HEK293 (cell line): ENCODE data around the gene NKD2.

Source experiments
- CTCF ChIA-PET: fragments of 350-600 bp; formaldehyde crosslinking; extraction: SDS; loops from one replicate; lab custom pipeline; 2021; ENCODE audit warnings: antibody characterized with exemption; lab: Yijun Ruan, JAX
- POLR2A ChIA-PET: fragments of 300-600 bp; formaldehyde crosslinking; extraction: SDS; loops from one replicate; lab custom pipeline; 2020; ENCODE audit warnings: antibody characterized with exemption, inconsistent platforms; lab: Yijun Ruan, JAX
- H3K27ac ChIP-seq: fragments of 200-500 bp; sonication (Bioruptor generic); 2 replicates; pipeline ENCODE4 v1.5.1; 2014; ENCODE audit warnings: low read depth, low read length, control low read depth, inconsistent platforms; ENCODE audit errors: extremely low read depth
- H3K36me3 ChIP-seq, 2 experiments: fragments of 200-500 bp in 1 of 2; sonication (Bioruptor generic) in 1 of 2; 1 replicate in 1 of 2; 2 replicates in 1 of 2; pipeline ENCODE4 v1.5.1; 2014 to 2017; ENCODE audit warnings: inconsistent platforms in 2 of 2, low read length in 2 of 2; ENCODE audit not compliant: control insufficient read depth in 2 of 2, insufficient read depth in 1 of 2
- H3K4me1 ChIP-seq: fragments of 200-500 bp; sonication (Bioruptor generic); 2 replicates; pipeline ENCODE4 v1.5.1; 2014; ENCODE audit warnings: mild to moderate bottlenecking, low read length, inconsistent platforms; ENCODE audit not compliant: control insufficient read depth, insufficient read depth
- H3K4me3 ChIP-seq: 2 replicates; pipeline ENCODE4 v1.5.1; 2011; ENCODE audit warnings: low read depth, mild to moderate bottlenecking, control low read depth, low read length, moderate library complexity
- H3K9me3 ChIP-seq: fragments of 200-500 bp; sonication (Bioruptor generic); 2 replicates; pipeline ENCODE4 v1.5.1; 2014; ENCODE audit warnings: low read depth, low read length, inconsistent platforms; ENCODE audit not compliant: control insufficient read depth, insufficient read depth
- BCL6B ChIP-seq: fragments of 450-650 bp; formaldehyde crosslinking; IDR thresholded peaks from 2 replicates; pipeline ENCODE4 v1.5.1; 2017; ENCODE audit warnings: missing biosample characterization, missing genetic modification characterization
- GFI1B ChIP-seq: fragments of 450-650 bp; formaldehyde crosslinking; IDR thresholded peaks from 2 replicates; pipeline ENCODE4 v1.5.1; 2016; ENCODE audit warnings: missing biosample characterization, missing genetic modification characterization
- HIC1 ChIP-seq: fragments of 450-650 bp; formaldehyde crosslinking; IDR thresholded peaks from 2 replicates; pipeline ENCODE4 v1.5.1; 2016; ENCODE audit warnings: missing biosample characterization, missing genetic modification characterization
- HOXC10 ChIP-seq: sonication (generic); formaldehyde crosslinking; IDR thresholded peaks from 2 replicates; pipeline ENCODE4 v1.8.1; 2023; ENCODE audit warnings: mild to moderate bottlenecking, missing genetic modification reagents
- MYNN ChIP-seq: fragments of 450-650 bp; formaldehyde crosslinking; IDR thresholded peaks from 2 replicates; pipeline ENCODE4 v1.5.1; 2016; ENCODE audit warnings: missing biosample characterization, missing genetic modification characterization, borderline replicate concordance
- SP2 ChIP-seq: fragments of 450-650 bp; formaldehyde crosslinking; IDR thresholded peaks from 2 replicates; pipeline ENCODE4 v1.5.1; 2016; ENCODE audit warnings: missing biosample characterization, missing genetic modification characterization
- ZBTB1 ChIP-seq: fragments of 450-650 bp; formaldehyde crosslinking; IDR thresholded peaks from 2 replicates; pipeline ENCODE4 v1.5.1; 2016; ENCODE audit warnings: missing biosample characterization, missing genetic modification characterization
- ZBTB21 ChIP-seq: fragments of 450-650 bp; formaldehyde crosslinking; IDR thresholded peaks from 2 replicates; pipeline ENCODE4 v1.5.1; 2017; ENCODE audit warnings: missing biosample characterization, missing genetic modification characterization
- ZBTB49 ChIP-seq: fragments of 450-650 bp; formaldehyde crosslinking; IDR thresholded peaks from 2 replicates; pipeline ENCODE4 v1.5.1; 2016; ENCODE audit warnings: missing biosample characterization, missing genetic modification characterization, low read depth
- ZFP37 ChIP-seq: fragments of 450-650 bp; formaldehyde crosslinking; IDR thresholded peaks from 2 replicates; pipeline ENCODE4 v1.5.1; 2016; ENCODE audit warnings: missing biosample characterization, missing genetic modification characterization
- ZNF10 ChIP-seq: fragments of 450-650 bp; formaldehyde crosslinking; IDR thresholded peaks from 2 replicates; pipeline ENCODE4 v1.5.1; 2017; ENCODE audit warnings: missing biosample characterization, missing genetic modification characterization
- ZNF133 ChIP-seq: fragments of 450-650 bp; formaldehyde crosslinking; IDR thresholded peaks from 2 replicates; pipeline ENCODE4 v1.5.1; 2016; ENCODE audit warnings: missing biosample characterization, missing genetic modification characterization
- ZNF26 ChIP-seq: fragments of 450-650 bp; formaldehyde crosslinking; IDR thresholded peaks from 2 replicates; pipeline ENCODE4 v1.5.1; 2016; ENCODE audit warnings: missing biosample characterization, missing genetic modification characterization
- ZNF274 ChIP-seq, 2 experiments: fragments of 200-500 bp in 1 of 2; fragments of 450-650 bp in 1 of 2; sonication (Bioruptor generic) in 1 of 2; formaldehyde crosslinking in 1 of 2; IDR thresholded peaks; 2 replicates each; pipeline versions ENCODE4 v1.5.1 to v1.6.1; 2014 to 2016; ENCODE audit warnings: borderline replicate concordance in 1 of 2, inconsistent platforms in 1 of 2, low read length in 1 of 2, missing biosample characterization in 1 of 2, missing genetic modification characterization in 1 of 2
- ZNF514 ChIP-seq: fragments of 450-650 bp; formaldehyde crosslinking; IDR thresholded peaks from 2 replicates; pipeline ENCODE4 v1.5.1; 2016; ENCODE audit warnings: missing biosample characterization, missing genetic modification characterization
- ZNF560 ChIP-seq: fragments of 450-650 bp; formaldehyde crosslinking; IDR thresholded peaks from 2 replicates; pipeline ENCODE4 v1.5.1; 2017; ENCODE audit warnings: missing biosample characterization, missing genetic modification characterization, borderline replicate concordance
- ZNF639 ChIP-seq: fragments of 450-650 bp; formaldehyde crosslinking; IDR thresholded peaks from 2 replicates; pipeline ENCODE4 v1.5.1; 2016; ENCODE audit warnings: missing biosample characterization, missing genetic modification characterization
- ZNF837 ChIP-seq: fragments of 450-650 bp; formaldehyde crosslinking; IDR thresholded peaks from 2 replicates; pipeline ENCODE4 v1.5.1; 2016; ENCODE audit warnings: missing biosample characterization, missing genetic modification characterization

The NKD2 gene

GRCh38 chr5:1066676-1067075, 58.1 kb downstream of the NKD2 start (continued):
- no peak for TF ChIP-seq ZNF10 (tag by site-specific recombination)
- TF ChIP-seq ZNF514 (tag by site-specific recombination) = no peak

GRCh38 chr5:1067141-1068121, 58.8 kb downstream of the NKD2 start:
- ChIA-PET CTCF (interaction anchor here (0.7 to 1.0 kb wide), 2 partner anchors 59 to 73 kb away, joined by 3 to 4 read pairs; partner anchors contain the start of gene NKD2), POLR2A (no interaction called here)
- no peaks in the 10 kb centered on the region for H3K4me1 ChIP-seq
- H3K4me3 ChIP-seq = no peak overlapping the region
- no peak for TF ChIP-seq ZBTB1 (tag by site-specific recombination)
- TF ChIP-seq MYNN = no peak
- no peak for TF ChIP-seq HIC1
- TF ChIP-seq ZNF639 = no peak
- no peak for TF ChIP-seq ZNF274 (IDR thresholded peaks at IDR 0.05; ENCODE audit: low read length)
- TF ChIP-seq ZNF274 (tag by site-specific recombination; IDR thresholded peaks at IDR 0.05; ENCODE audit: borderline replicate concordance) = no peak
- TF ChIP-seq ZNF133 (tag by site-specific recombination) = no peak
- TF ChIP-seq SP2 (tag by site-specific recombination) = no peak
- TF ChIP-seq ZBTB21 (tag by site-specific recombination) = no peak
- TF ChIP-seq BCL6B (tag by site-specific recombination) = no peak
- no peak for TF ChIP-seq GFI1B (tag by site-specific recombination)
- peaks cover 0 to 40% of the 10 kb centered on the region in 2 experiments; a peak in 1 of 3 replicates for H3K36me3 ChIP-seq
- no peak overlapping the region for H3K27ac ChIP-seq
- no peaks in the 10 kb centered on the region for H3K9me3 ChIP-seq

GRCh38 chr5:1068204-1068894, 59.7 kb downstream of the NKD2 start:
- H3K27ac ChIP-seq = no peak overlapping the region
- H3K4me3 ChIP-seq = no peak overlapping the region
- no peaks in the 10 kb centered on the region for H3K4me1 ChIP-seq
- H3K36me3 ChIP-seq = peaks cover 0 to 36% of the 10 kb centered on the region in 2 experiments; a peak in 1 of 3 replicates
- no peaks in the 10 kb centered on the region for H3K9me3 ChIP-seq
- CTCF ChIA-PET = interaction anchor here (0.6 kb wide), 1 partner anchor 12 kb away, joined by 6 read pairs; no protein-coding TSS in a partner anchor
- POLR2A ChIA-PET = no interaction called here
- TF ChIP-seq ZBTB49 (tag by site-specific recombination) (no peak), ZFP37 (no peak), ZNF837 (no peak), ZNF26 (tag by site-specific recombination) (no peak), HOXC10 (CRISPR knock-in tag) (no peak), ZNF560 (tag by site-specific recombination) (no peak)
